GM12873 (cell line): ENCODE measurements around the gene EFCC1.

Experiments used
- TF ChIP-seq, protein P1 (sequence below): IDR thresholded peaks from 2 replicates; pipeline ENCODE4 v1.5.1; 2012; ENCODE audit warnings: low read depth, mild to moderate bottlenecking, moderate library complexity, low read length, control low read depth; ENCODE audit not compliant: insufficient read depth; ENCODE audit errors: missing control alignments

The EFCC1 gene

DNA sequence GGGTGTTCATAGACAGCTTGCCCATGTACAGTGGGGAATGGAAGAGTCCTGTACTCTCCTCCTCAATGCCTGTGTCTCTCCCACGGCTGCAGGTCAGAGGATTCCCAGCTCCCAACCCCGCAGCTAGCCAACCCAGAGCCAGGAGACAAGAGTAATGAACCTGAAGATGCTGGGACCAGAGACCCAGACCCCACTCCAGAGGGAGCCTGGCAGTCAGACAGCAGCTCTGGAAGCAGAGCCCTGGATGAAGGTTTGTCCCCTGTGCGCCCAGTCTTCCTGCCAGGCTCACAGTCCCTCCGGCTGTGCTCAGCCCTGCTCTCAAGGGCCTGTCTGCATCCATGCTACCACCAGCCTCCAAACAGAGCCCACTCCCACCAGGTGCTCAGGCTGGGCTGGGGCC, 29.5 kb downstream of the EFCC1 start:
- TF ChIP-seq, protein P1, sequence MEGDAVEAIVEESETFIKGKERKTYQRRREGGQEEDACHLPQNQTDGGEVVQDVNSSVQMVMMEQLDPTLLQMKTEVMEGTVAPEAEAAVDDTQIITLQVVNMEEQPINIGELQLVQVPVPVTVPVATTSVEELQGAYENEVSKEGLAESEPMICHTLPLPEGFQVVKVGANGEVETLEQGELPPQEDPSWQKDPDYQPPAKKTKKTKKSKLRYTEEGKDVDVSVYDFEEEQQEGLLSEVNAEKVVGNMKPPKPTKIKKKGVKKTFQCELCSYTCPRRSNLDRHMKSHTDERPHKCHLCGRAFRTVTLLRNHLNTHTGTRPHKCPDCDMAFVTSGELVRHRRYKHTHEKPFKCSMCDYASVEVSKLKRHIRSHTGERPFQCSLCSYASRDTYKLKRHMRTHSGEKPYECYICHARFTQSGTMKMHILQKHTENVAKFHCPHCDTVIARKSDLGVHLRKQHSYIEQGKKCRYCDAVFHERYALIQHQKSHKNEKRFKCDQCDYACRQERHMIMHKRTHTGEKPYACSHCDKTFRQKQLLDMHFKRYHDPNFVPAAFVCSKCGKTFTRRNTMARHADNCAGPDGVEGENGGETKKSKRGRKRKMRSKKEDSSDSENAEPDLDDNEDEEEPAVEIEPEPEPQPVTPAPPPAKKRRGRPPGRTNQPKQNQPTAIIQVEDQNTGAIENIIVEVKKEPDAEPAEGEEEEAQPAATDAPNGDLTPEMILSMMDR, result no peak

DNA sequence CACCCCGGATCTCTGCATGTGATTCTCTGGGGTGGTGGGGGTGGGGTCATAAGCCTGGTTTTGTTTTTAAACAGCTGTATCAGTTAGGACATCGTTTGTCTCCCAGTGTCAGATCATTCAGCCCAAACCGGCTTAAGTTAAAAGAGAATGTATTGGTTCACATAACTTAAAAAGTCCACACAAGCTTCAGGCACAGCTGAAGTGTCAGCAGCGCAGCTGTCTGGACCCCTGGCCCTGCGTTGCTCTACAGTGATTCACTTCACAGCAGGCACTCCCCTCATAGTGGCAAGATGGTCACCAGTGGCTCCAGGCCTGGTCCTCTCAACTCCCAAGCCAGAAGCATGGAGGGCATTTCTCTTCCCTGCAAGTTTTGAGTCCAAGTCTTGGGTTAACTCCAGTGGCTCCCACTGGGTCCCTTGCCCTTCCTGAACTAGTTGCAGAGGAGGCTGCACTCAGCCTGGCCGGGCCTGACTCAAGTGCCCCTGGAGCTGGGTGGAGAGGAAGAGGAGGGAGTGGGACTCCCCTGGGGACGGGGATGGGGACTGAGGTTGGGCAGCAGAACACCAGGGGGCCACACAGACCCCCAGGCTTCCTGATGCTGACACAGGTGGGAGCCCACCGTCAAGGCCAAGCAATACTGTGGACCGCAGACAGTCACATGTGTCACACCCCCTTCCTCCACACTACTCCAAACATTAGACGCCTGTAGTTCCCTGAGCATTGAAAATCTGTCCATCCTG, 30.5 kb downstream of the EFCC1 start:
- TF ChIP-seq, protein P1, result no peak

DNA sequence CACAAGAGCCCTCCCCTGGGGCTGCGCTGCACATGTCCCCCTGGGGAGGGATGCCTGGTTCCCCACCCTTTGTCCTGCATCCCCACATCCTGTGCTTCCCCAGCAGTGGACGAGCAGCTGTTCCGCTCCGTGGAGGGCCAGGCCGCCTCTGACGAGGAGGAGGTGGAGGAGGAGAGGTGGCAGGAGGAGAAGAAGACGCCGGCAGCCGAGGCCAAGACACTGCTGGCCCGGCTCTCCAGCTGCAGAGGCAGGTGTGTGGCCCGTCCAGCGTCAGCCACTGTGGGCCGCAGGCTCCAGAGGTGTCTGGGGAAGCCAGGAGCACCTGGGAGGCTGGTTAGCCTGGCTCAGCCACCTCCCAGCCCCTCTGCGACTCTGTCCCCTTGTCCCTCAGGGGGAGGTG, 31.6 kb downstream of the EFCC1 start:
- TF ChIP-seq, protein P1, result no peak

DNA sequence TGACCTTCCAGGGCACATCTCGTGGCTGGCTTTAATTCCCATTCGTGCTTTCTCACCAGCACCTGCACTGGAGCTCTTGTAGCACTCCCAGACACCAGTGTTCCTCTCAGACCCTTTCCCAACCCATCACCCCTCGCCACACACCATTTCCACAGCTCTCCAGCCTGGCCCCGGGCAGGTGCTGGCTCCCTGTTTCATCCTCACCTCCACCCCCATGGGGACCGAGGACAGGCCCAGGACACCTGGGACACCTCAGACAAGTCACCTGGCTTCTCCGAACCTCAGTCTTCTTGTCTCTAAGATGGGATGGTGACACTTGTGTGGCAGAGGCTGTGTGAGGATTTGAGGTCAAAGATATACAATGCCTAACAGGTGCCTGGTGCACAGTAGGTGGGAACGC, 32.0 kb downstream of the EFCC1 start:
- TF ChIP-seq, protein P1, result no peak

DNA sequence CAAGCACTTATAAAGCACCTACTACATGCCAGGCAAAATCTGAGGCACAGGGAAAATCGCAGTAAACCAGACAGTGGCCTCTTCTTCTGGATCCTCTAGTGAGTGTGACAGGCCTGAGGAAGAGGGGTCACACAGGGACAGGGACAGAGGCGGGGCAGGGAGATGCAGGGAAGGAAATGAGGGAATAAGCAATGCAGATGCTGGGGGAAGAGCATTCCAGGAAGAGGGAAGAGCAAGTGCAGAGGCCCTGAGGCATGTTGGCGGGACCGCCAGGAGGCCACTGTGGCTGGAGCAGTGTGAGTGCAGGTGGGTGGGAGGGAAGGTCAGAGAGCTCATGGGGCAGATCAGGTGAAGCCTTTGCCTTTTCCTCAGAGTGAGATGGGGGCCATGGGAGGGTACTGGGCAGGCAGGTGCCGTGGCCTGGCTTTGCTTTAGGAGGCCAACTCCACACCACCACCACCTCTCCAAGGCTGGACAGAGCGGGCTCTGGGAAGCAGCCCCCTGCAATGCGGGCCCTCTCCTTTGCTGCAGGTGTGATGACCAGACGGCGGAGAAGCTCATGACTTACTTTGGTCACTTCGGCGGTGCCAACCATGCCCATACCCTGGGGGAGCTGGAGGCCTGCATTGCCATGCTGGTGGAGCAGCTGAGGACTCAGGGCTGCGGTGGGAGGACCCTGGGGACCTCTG, 32.7 kb downstream of the EFCC1 start:
- TF ChIP-seq, protein P1, result no peak

DNA sequence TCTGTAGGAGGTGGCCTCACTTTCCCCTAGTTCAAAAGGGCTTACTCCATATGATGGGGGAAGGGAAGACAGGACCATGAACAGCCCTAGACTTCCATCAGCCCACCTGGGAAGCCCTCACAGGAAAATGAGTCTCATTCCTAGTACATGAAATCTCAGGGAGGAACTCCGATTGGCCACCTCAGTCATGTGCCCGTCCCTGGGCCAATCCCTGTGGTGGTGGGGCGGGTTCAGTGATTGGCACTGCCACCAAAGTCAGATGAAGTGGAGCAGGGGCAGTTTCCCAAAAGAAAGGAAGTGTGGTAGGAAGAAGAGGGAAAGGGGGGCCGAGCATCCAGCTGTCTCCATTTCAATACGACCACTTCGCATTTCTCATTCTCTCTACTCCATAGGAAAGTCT, 33.5 kb downstream of the EFCC1 start:
- TF ChIP-seq, protein P1, result no peak

DNA sequence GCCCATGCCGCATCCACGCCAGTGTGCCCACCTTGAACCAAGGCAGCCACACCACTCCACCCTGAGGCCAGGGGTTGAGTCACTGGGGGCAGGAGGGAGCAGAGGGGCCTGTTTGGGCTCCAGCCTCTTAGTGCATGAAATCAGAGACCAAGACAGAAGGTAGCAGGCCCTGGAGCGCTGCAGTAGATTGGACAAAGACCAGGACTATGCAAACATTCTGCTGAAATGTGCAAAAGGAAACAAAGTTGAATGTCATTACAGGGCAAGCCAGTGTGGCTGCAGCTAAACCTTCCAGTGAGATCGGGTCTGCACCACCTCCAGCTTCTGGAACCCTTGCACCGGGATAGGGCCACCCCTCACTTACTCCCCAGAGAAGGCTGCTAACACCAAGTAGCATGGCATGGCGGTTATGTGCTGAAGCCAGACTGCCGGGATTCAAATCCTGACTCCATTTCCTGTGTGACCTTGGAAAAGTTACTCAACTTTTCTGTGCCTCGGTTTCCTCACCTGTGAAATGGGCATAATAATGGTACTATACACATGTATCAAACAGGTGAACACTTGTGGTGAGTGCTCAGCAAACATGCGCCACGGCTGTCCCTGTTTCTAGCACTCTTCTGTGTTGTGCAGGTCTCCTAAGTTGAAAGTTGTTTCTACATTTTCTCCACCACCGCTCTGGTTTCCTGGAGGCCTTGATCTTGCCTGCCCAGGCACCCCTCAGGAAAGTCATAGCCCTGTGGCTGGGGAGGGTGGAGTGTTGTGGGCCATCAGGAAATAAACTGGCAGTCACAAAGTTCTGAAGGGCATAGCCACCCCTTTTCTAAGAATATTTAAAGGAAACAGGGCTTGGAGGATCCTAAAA, 34.5 kb downstream of the EFCC1 start:
- TF ChIP-seq, protein P1, result no peak
